Prostate gland (tissue), 2 donors: ENCODE data around the gene CRIP1.

Source experiments
- CTCF ChIP-seq, 4 experiments: fragments of 200-600 bp in 2 of 4; fragments of 450-650 bp in 2 of 4; sonication (generic) in 2 of 4; IDR thresholded peaks; 1 replicate in 3 of 4; 2 replicates in 1 of 4; pipeline ENCODE4 v1.5.1; 2016 to 2019; ENCODE audit warnings: antibody characterized with exemption in 4 of 4, mild to moderate bottlenecking in 2 of 4, moderate library complexity in 2 of 4
- POLR2AphosphoS5 ChIP-seq: sonication (generic); formaldehyde crosslinking; IDR thresholded peaks from one replicate; pipeline ENCODE4 v1.6.1; 2017; ENCODE audit warnings: antibody characterized with exemption

GRCh38 chr14:105533811-105534498 is 47.3 kb downstream of the CRIP1 start:
- TF ChIP-seq CTCF (IDR thresholded peaks at IDR 0.05) = no peak
- no peak for TF ChIP-seq POLR2AphosphoS5
